Loucy (cell line): ENCODE measurements around the gene NAALADL2.

Experiments
- H2AFZ ChIP-seq: fragments of 200-600 bp; sonication (generic); 2 replicates; pipeline ENCODE4 v1.6.0; 2016; ENCODE audit warnings: antibody characterized with exemption, mild to moderate bottlenecking, low read length, moderate library complexity
- H3F3A ChIP-seq: fragments of 200-600 bp; 2 replicates; pipeline ENCODE4 v1.6.0; 2016; ENCODE audit warnings: antibody characterized with exemption, low read depth, mild to moderate bottlenecking
- H3K27me3 ChIP-seq: fragments of 200-600 bp; sonication (generic); 2 replicates; pipeline ENCODE4 v1.6.1; 2014; ENCODE audit warnings: low read length, mild to moderate bottlenecking; ENCODE audit not compliant: insufficient read depth, poor library complexity, severe bottlenecking
- H3K36me3 ChIP-seq: fragments of 200-600 bp; sonication (generic); 2 replicates; pipeline ENCODE4 v1.6.1; 2016; ENCODE audit warnings: low read length; ENCODE audit not compliant: insufficient read depth
- H3K4me1 ChIP-seq: fragments of 200-600 bp; sonication (generic); 2 replicates; pipeline ENCODE4 v1.5.1; 2014; ENCODE audit warnings: low read length, mild to moderate bottlenecking; ENCODE audit not compliant: insufficient read depth, poor library complexity, severe bottlenecking
- H3K4me2 ChIP-seq: fragments of 200-600 bp; sonication (generic); 2 replicates; pipeline ENCODE4 v1.6.0; 2014; ENCODE audit warnings: antibody characterized with exemption, low read length, low read depth, mild to moderate bottlenecking; ENCODE audit not compliant: poor library complexity, severe bottlenecking
- H3K4me3 ChIP-seq: fragments of 200-600 bp; sonication (generic); 2 replicates; pipeline ENCODE4 v1.5.1; 2014; ENCODE audit warnings: low read length, mild to moderate bottlenecking, mixed read lengths; ENCODE audit not compliant: poor library complexity, severe bottlenecking
- H3K79me2 ChIP-seq: fragments of 200-600 bp; sonication (generic); 2 replicates; pipeline ENCODE4 v1.6.1; 2014; ENCODE audit warnings: low read length; ENCODE audit not compliant: insufficient read depth
- H3K9ac ChIP-seq: fragments of 200-600 bp; sonication (generic); 2 replicates; pipeline ENCODE4 v1.6.0; 2014; ENCODE audit warnings: mild to moderate bottlenecking, low read depth, low read length, moderate library complexity; ENCODE audit not compliant: poor library complexity, severe bottlenecking
- H3K9me2 ChIP-seq: fragments of 200-600 bp; sonication (generic); replicated peaks from 2 replicates; pipeline ENCODE4 v1.6.1; 2016; ENCODE audit warnings: low read depth, low read length, mixed read lengths
- H3K9me3 ChIP-seq: fragments of 200-600 bp; sonication (generic); 2 replicates; pipeline ENCODE4 v1.6.1; 2014; ENCODE audit warnings: mild to moderate bottlenecking, antibody characterized with exemption, low read length, low read depth; ENCODE audit not compliant: insufficient read depth
- H4K20me1 ChIP-seq: fragments of 200-600 bp; sonication (generic); 2 replicates; pipeline ENCODE4 v1.6.0; 2014; ENCODE audit warnings: antibody characterized with exemption, low read length, mild to moderate bottlenecking; ENCODE audit not compliant: insufficient read depth, poor library complexity, severe bottlenecking
- EZH2phosphoT487 ChIP-seq: fragments of 200-600 bp; IDR thresholded peaks from 2 replicates; pipeline ENCODE4 v1.6.1; 2018; ENCODE audit warnings: antibody characterized with exemption, mild to moderate bottlenecking, moderate library complexity, borderline replicate concordance
- TF ChIP-seq, protein P1 (sequence below): fragments of 200-600 bp; sonication (generic); conservative IDR thresholded peaks from 2 replicates; pipeline ENCODE4 v1.5.1; 2014; ENCODE audit warnings: mild to moderate bottlenecking, antibody characterized with exemption, low read length

Gene NAALADL2

DNA sequence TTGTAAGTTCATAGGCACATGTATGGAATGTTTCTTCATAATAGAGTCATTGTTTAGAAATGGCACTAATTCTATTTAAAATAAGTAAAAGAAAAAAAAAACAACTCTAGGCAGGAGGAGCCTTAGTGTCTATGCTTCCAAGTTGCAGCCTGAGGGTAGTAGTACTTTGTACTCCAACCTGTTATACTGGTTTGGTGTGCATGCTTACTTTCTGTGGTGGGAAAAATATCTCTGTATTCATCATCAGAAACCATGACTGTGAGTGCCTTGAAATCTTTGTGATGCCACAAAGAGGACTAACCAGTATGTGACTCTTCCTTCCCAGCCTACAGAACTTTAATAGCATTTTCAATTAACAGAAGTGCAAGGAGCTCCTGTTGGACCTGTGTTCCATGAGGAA is 4.4 kb downstream of the NAALADL2 start:
- no peaks in the 10 kb centered on the region for H3K27me3 ChIP-seq
- H3K9me3 ChIP-seq, result no peaks in the 10 kb centered on the region
- TF ChIP-seq, protein P1, sequence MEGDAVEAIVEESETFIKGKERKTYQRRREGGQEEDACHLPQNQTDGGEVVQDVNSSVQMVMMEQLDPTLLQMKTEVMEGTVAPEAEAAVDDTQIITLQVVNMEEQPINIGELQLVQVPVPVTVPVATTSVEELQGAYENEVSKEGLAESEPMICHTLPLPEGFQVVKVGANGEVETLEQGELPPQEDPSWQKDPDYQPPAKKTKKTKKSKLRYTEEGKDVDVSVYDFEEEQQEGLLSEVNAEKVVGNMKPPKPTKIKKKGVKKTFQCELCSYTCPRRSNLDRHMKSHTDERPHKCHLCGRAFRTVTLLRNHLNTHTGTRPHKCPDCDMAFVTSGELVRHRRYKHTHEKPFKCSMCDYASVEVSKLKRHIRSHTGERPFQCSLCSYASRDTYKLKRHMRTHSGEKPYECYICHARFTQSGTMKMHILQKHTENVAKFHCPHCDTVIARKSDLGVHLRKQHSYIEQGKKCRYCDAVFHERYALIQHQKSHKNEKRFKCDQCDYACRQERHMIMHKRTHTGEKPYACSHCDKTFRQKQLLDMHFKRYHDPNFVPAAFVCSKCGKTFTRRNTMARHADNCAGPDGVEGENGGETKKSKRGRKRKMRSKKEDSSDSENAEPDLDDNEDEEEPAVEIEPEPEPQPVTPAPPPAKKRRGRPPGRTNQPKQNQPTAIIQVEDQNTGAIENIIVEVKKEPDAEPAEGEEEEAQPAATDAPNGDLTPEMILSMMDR, result no peak
- TF ChIP-seq EZH2phosphoT487, result no peak
- H3K4me2 ChIP-seq, result no peak overlapping the region
- no peak overlapping the region for H3K9ac ChIP-seq
- H3K4me1 ChIP-seq, result no peaks in the 10 kb centered on the region
- no peaks in the 10 kb centered on the region for H3F3A ChIP-seq
- H3K79me2 ChIP-seq, result no peaks in the 10 kb centered on the region
- H3K9me2 ChIP-seq, result no peaks in the 10 kb centered on the region
- no peak overlapping the region for H2AFZ ChIP-seq
- no peak overlapping the region for H3K4me3 ChIP-seq
- no peaks in the 10 kb centered on the region for H3K36me3 ChIP-seq
- peaks cover 2% of the 10 kb centered on the region for H4K20me1 ChIP-seq

DNA sequence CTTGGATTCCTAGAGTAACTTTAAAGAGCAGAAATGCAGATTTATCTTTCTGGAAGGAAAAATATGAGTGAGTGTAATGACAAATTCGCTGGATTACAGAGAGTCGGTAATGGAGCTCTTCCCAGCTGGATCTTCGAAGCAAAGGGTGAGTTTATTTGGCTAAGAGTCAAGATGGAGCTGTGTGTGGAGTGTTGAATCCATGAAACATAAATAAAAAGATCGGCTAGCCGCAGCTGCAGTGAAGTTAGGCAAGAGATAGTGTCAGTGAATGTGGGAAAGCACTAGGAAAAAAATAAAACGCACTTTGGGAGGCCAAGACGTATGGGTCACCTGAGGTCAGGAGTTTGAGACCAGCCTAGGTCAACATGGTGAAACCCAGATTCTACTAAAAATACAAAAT is 10.3 kb downstream of the NAALADL2 start:
- no peaks in the 10 kb centered on the region for H3K9me2 ChIP-seq
- no peaks in the 10 kb centered on the region for H4K20me1 ChIP-seq
- H3K9me3 ChIP-seq, result no peaks in the 10 kb centered on the region
- H3K4me1 ChIP-seq, result no peaks in the 10 kb centered on the region
- TF ChIP-seq, protein P1, result no peak
- no peak for TF ChIP-seq EZH2phosphoT487
- H3K79me2 ChIP-seq, result no peaks in the 10 kb centered on the region
- no peak overlapping the region for H3K9ac ChIP-seq
- no peak overlapping the region for H3K4me3 ChIP-seq
- no peaks in the 10 kb centered on the region for H3F3A ChIP-seq
- H3K27me3 ChIP-seq, result no peaks in the 10 kb centered on the region
- H3K36me3 ChIP-seq, result no peaks in the 10 kb centered on the region
- H2AFZ ChIP-seq, result no peak overlapping the region
- no peak overlapping the region for H3K4me2 ChIP-seq

DNA sequence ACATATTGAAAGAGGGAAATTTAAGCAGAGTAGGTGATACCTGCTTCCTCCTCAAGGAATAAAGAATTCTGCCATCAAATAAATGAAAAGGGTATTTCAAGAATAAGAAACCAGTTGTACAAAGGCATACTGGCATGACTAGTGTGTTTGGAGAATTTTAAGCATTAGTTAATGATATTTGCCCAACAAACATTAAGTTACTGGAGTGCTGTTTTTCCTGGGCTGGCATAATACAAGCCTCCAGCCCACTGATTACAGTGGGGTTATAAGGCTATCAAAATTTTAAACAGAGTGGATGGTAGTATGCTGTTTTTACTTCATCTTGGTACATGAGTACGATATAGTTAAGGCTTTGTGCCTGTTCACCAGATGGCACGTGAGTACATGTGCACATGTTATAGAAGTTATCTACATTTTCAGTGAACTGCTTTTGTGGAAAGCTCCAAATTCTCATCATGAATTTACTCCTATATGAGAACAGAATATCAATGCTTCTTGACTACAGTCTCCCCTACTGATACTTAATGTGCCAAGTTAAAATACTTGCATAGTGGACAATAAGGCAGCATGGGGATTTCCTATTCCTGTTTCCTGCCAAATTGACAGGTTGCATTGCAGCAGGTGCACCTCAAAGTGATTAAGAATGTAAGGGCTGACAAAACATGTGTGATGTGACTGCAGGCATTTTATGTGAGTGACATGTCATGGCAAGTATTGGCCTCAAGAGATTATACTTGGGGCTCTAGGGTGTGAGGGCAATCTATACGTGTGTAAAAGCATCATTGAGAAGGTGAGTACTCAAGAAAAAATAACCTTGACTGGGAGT is 14.9 kb downstream of the NAALADL2 start:
- no peak for TF ChIP-seq EZH2phosphoT487
- TF ChIP-seq, protein P1, result no peak
- no peak overlapping the region for H2AFZ ChIP-seq
- no peaks in the 10 kb centered on the region for H3K27me3 ChIP-seq

More for the DNA sequence above, 14.9 kb downstream of the NAALADL2 start:
- Histone ChIP-seq H3K4me1 (no peaks in the 10 kb centered on the region), H4K20me1 (no peaks in the 10 kb centered on the region), H3K4me2 (no peak overlapping the region), H3F3A (no peaks in the 10 kb centered on the region), H3K9me2 (no peaks in the 10 kb centered on the region), H3K9me3 (no peaks in the 10 kb centered on the region; the same call in 1 of the 2 replicates), H3K9ac (no peak overlapping the region), H3K36me3 (no peaks in the 10 kb centered on the region), H3K4me3 (no peak overlapping the region), H3K79me2 (no peaks in the 10 kb centered on the region)
